GM12873 (cell line): Measurements from ENCODE around the gene MRPL33.

Experiments used
- TF ChIP-seq, protein P1 (sequence below): IDR thresholded peaks from 2 replicates; pipeline ENCODE4 v1.5.1; 2012; ENCODE audit warnings: low read depth, mild to moderate bottlenecking, moderate library complexity, low read length, control low read depth; ENCODE audit not compliant: insufficient read depth; ENCODE audit errors: missing control alignments

The MRPL33 gene

DNA sequence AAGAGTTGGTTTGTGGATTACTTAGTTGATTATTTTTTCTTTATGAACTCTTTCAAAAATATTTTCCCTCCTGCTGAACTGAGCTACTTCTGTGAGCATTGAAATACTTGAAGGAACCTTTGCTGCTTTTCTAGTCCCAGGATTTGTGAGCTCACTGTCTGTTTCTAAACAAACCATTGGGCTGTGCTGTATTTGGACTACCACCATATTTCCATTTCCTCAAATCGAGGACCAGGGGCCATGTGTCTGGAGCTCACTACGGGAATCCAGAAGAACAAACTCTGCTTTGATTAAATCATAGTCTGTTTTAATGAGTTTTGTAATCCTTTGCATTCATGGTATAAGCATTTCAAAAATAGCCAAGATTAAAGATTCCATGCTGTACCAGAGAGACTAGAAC, 1.3 kb downstream of the MRPL33 start:
- TF ChIP-seq, protein P1, sequence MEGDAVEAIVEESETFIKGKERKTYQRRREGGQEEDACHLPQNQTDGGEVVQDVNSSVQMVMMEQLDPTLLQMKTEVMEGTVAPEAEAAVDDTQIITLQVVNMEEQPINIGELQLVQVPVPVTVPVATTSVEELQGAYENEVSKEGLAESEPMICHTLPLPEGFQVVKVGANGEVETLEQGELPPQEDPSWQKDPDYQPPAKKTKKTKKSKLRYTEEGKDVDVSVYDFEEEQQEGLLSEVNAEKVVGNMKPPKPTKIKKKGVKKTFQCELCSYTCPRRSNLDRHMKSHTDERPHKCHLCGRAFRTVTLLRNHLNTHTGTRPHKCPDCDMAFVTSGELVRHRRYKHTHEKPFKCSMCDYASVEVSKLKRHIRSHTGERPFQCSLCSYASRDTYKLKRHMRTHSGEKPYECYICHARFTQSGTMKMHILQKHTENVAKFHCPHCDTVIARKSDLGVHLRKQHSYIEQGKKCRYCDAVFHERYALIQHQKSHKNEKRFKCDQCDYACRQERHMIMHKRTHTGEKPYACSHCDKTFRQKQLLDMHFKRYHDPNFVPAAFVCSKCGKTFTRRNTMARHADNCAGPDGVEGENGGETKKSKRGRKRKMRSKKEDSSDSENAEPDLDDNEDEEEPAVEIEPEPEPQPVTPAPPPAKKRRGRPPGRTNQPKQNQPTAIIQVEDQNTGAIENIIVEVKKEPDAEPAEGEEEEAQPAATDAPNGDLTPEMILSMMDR = no peak

DNA sequence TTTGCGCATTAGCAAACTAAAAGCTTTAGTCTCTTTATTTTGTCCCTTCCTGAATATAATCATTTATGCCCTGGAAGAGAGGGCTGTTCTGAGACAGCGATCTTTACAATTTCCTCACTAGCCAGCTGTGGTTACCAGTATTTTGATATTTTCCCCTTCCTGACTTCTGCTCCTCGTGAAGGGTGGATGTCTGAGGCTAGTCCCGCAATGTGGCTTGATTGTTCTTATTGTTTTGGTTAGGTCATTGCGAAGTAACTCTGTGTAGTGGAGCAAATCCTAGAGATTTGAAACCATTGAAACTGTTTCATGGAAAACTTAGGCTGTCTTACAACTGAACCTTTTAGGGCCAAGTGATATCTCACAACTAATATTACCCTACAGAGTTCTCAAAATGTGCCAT, 2.4 kb downstream of the MRPL33 start:
- TF ChIP-seq, protein P1 = no peak

DNA sequence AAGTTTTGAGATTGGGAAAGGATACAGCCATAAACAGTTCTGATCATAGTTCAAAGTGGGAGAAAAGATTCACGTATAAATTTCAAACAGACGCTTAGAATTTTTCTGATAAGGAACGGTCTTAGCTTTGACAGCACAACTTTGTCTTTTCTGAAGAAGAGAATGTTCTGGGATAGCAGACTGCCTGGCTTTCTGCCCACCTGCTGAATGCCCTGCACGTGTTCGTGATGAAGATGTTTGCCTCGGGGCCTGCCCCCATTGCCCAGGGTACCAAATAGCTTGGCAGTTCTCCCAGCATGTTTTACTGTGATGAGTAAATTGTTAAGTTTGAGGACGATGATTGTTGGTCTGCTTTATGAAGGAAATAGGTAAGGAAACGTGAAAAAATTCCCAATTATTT, 4.6 kb downstream of the MRPL33 start:
- TF ChIP-seq, protein P1 = no peak

DNA sequence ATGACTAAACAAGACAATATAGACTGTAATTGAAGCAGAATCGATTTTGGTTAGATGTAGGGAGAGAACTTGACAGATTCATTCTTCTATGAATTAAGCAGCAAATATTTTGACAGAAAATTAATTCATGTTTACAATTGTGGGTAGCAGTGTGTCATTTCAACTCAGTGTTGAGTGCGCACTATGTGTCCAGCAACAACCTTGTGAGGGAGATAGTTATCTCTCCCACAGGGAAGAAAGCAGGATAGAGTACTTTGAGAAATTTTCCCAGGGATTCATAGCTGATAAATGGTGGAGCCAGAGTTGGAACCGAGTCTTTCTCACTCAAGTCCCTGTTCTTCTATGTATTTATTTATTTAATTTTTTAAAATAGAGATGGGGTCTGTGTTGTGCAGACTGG, 5.2 kb downstream of the MRPL33 start:
- TF ChIP-seq, protein P1 = no peak

DNA sequence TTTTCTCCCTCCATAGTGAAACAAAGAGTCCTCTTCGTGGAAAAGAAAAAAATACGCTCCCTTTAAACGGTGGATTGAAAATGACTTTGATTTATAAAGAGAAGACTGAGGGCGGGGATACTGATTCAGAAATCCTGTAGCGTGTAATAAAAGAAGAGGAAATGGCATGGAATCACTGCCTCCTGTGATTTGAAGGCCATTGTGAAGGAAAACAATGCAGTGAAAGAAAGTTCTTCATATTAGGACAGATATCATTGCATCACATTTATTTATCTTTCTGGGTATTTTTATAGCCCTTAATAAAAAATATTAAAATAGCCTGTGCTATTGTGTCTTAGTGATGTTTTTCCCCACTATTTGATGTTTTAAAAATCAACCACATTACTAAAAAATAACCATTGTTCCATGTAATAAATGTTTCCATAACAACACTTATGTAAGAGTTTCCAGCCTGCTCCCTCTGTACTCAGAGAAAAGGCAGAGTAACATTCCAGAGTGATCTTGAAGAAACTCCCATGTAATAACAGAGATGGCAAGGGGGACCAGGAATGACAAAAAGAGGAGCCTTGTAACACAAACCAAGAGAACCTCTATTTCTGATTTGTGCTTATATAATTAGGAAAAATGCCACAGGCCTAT, 8.0 kb downstream of the MRPL33 start:
- TF ChIP-seq, protein P1 = no peak

DNA sequence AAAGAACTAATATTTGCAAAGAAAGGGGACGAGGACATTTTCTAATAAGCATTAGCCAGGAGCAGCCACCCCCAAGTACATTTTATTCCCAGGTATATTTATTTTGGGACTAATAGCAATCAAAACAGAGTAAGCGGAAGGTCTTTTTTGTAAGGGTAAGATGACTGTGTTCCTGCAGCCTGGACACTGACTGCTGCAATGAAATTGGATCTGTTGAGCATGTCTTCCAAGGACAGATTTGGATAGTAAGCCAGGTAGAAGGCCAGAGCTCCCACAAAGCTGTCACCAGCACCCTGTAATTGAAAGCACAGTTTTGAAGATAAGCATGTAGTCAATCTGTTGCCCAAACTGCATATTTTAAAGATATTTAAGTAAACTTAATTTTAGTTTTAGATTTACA, 10.0 kb downstream of the MRPL33 start:
- TF ChIP-seq, protein P1 = no peak

DNA sequence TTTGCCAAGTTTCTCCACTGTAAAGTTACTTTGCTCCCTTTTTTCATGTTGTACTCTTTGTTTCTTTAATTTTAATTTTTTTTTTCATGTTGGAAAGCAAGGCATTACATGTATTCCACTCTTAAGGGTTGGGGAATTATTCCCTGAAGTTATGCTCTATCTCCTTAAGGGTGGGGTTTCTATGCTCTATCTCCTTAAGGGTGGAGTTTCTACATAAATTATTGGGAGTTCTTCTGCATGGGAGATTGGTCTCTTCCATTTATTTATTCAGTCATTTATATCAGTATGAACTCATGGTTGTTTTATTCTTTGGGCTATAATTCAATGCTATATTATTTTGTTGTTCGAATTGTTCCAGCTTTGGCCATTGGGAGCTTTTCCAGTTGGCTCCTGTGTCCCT, 11.2 kb downstream of the MRPL33 start:
- TF ChIP-seq, protein P1 = no peak
